ENCODE results near the gene OSBPL5.

The OSBPL5 gene

DNA sequence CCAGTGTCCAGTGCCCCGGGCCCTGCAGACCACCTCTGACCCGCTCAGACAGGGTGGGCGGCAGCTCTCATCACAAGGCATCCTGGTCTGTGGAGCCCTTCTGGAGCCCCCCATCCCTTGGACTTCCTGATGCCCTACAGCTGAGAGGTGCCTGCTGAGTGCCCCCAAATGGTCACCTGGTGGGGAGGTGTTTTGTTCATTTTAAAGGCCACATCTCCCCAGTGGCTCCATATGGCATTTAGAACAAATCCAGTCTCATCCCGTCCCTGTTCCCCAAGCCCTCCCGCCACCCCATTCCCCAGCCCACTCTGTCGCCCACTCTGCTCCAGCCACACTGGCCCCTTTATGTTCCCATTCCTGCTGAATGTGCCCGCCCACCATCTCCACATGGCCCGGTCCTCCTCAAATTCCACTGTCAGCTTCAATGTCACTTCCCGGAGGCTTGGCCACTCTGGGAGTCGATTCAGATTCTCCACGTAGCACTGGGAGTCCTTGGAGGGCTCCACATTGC is 32.8 kb downstream of the OSBPL5 start:
- H3K4me3 ChIP-seq (ENCODE audit: low read length), result no peak overlapping the region
- no peaks in the 10 kb centered on the region for H3K27me3 ChIP-seq (ENCODE audit: insufficient read depth, low read length)
- H3K9ac ChIP-seq (ENCODE audit: low read depth, low read length), result no peak overlapping the region
- H3K36me3 ChIP-seq (ENCODE audit: insufficient read depth, low read depth, low read length), result no peaks in the 10 kb centered on the region
- no peaks in the 10 kb centered on the region for H3K4me1 ChIP-seq (ENCODE audit: insufficient read depth, low read length)
- no peak overlapping the region for H3K27ac ChIP-seq (ENCODE audit: low read length)
- no peaks in the 10 kb centered on the region for H3K9me3 ChIP-seq (ENCODE audit: insufficient read depth, low read depth, low read length)

DNA sequence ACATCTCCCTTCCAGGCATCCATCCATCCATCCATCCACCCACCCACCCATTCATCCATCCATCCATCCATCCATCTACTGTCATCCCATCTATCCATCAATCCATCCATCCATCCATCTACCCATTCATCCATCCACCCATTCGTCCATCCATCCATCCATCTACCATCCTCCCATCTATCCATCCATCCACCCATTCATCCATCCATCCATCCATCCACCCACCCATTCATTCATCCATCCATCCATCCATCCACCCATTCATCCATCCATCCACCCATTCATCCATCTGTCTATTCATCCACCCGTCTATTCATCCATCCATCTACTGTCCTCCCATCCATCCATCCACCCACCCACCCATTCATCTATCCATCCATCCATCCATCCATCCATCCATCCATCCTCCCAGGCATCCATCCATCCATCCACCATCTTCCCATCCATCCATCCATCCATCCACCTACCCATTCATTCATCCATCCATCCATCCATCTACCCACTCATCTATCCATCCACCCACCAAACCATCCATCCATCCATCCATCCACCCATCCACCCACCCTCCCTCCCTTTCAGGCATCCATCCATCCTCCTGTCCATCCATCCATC is 33.7 kb downstream of the OSBPL5 start:
- no peaks in the 10 kb centered on the region for H3K27me3 ChIP-seq (ENCODE audit: insufficient read depth, low read length)
- no peak overlapping the region for H3K4me3 ChIP-seq (ENCODE audit: low read length)
- no peaks in the 10 kb centered on the region for H3K4me1 ChIP-seq (ENCODE audit: insufficient read depth, low read length)
- no peak overlapping the region for H3K9ac ChIP-seq (ENCODE audit: low read depth, low read length)
- no peak overlapping the region for H3K27ac ChIP-seq (ENCODE audit: low read length)
- no peaks in the 10 kb centered on the region for H3K36me3 ChIP-seq (ENCODE audit: insufficient read depth, low read depth, low read length)
- no peaks in the 10 kb centered on the region for H3K9me3 ChIP-seq (ENCODE audit: insufficient read depth, low read depth, low read length)

DNA sequence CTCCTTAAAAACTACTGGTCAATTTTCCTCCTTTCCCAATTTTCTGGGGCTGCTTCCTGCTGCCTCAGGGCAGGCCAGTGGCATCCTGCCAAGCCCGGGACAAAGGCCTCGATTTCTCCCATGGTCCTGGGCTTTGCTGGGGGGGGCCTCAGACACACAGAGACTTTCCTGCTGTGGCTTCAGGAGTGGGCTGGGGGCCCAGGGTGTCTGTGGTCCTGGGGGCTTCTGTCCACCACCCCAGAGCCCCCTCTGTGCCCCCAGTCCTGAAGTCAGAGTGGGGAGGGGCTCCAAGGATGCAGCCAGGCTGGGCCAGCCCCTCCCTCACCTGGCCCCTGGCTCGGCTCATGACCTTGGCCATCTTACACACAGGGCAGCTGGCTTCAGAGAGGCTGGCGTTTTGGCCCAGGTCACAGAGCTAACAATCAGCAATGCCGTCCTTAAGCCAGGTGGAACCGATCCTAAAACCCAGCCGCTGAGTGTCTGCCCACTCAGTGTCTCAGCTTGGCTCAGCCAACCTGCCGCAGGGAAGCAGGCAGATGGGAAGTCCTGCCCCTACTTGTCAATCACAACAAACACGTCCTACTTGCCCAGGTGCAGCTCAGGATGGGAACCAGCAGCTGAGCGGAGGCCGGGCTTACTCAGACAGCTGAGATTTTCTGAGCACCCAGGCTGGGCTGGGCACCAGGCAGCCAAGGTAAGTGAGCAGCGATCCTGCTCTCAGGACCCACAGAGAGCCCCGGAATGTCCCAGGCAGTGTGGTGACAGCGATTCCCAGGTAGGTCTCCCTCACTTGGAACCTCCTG is 34.6 kb downstream of the OSBPL5 start:
- no peaks in the 10 kb centered on the region for H3K36me3 ChIP-seq (ENCODE audit: insufficient read depth, low read depth, low read length)
- no peaks in the 10 kb centered on the region for H3K9me3 ChIP-seq (ENCODE audit: insufficient read depth, low read depth, low read length)
- H3K4me3 ChIP-seq (ENCODE audit: low read length), result no peak overlapping the region
- no peak overlapping the region for H3K27ac ChIP-seq (ENCODE audit: low read length)
- H3K9ac ChIP-seq (ENCODE audit: low read depth, low read length), result no peak overlapping the region
- no peaks in the 10 kb centered on the region for H3K27me3 ChIP-seq (ENCODE audit: insufficient read depth, low read length)
- H3K4me1 ChIP-seq (ENCODE audit: insufficient read depth, low read length), result no peaks in the 10 kb centered on the region

DNA sequence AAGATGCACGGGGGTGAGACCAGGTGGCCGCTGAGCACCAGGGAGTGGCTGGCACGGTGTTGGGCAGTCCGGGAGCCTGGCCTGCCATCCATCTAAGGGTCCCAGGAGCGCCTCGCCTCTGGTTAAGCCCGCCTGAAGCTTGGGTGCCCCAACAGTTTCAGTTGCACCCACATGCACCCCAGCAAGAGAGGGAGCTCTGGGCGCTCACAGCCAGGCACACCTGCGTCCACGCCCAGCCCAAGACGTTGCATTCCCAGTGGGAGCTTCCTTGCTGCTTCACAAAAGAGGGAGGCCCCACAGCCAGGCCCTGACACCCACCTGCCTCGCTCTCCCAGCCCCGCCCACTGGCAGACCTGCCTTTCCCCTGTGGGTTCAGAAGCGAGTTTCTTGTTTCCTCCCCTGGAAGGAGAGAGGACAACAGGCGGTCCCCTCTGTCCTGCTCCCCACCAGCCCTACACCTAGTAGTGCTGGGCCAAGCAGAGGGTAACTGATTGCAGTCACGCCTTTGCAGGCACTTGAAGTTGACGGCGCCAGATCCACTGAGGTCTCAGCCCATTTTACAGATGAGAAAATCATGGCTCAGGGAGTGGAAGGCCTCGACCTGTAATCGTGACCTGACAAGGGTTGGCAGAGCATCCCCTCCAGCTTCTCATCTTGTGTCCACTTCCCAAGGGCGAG is 35.4 kb downstream of the OSBPL5 start:
- Histone ChIP-seq H3K27me3 (ENCODE audit: insufficient read depth, low read length) (no peaks in the 10 kb centered on the region), H3K27ac (ENCODE audit: low read length) (no peak overlapping the region), H3K9ac (ENCODE audit: low read depth, low read length) (no peak overlapping the region), H3K4me3 (ENCODE audit: low read length) (no peak overlapping the region), H3K4me1 (ENCODE audit: insufficient read depth, low read length) (no peaks in the 10 kb centered on the region), H3K36me3 (ENCODE audit: insufficient read depth, low read depth, low read length) (no peaks in the 10 kb centered on the region), H3K9me3 (ENCODE audit: insufficient read depth, low read depth, low read length) (no peaks in the 10 kb centered on the region)

- Histone ChIP-seq H3K27ac (ENCODE audit: low read length) (no peak overlapping the region), H3K4me3 (ENCODE audit: low read length) (no peak overlapping the region), H3K27me3 (ENCODE audit: insufficient read depth, low read length) (no peaks in the 10 kb centered on the region), H3K4me1 (ENCODE audit: insufficient read depth, low read length) (no peaks in the 10 kb centered on the region), H3K36me3 (ENCODE audit: insufficient read depth, low read depth, low read length) (no peaks in the 10 kb centered on the region), H3K9ac (ENCODE audit: low read depth, low read length) (no peak overlapping the region), H3K9me3 (ENCODE audit: insufficient read depth, low read depth, low read length) (no peaks in the 10 kb centered on the region)
These were observed 35.9 kb downstream of the OSBPL5 start for GRCh38 chr11:3129181-3129590.

- no peak overlapping the region for H3K9ac ChIP-seq (ENCODE audit: low read depth, low read length)
- H3K4me3 ChIP-seq (ENCODE audit: low read length), result no peak overlapping the region
- H3K27ac ChIP-seq (ENCODE audit: low read length), result no peak overlapping the region
- H3K27me3 ChIP-seq (ENCODE audit: insufficient read depth, low read length), result no peaks in the 10 kb centered on the region
- H3K36me3 ChIP-seq (ENCODE audit: insufficient read depth, low read depth, low read length), result no peaks in the 10 kb centered on the region
- H3K4me1 ChIP-seq (ENCODE audit: insufficient read depth, low read length), result no peaks in the 10 kb centered on the region
- H3K9me3 ChIP-seq (ENCODE audit: insufficient read depth, low read depth, low read length), result no peaks in the 10 kb centered on the region
These were observed 36.5 kb downstream of the OSBPL5 start for GRCh38 chr11:3128356-3129180.

- Histone ChIP-seq H3K4me3 (ENCODE audit: low read length) (no peak overlapping the region), H3K9me3 (ENCODE audit: insufficient read depth, low read depth, low read length) (no peaks in the 10 kb centered on the region), H3K4me1 (ENCODE audit: insufficient read depth, low read length) (no peaks in the 10 kb centered on the region), H3K27ac (ENCODE audit: low read length) (no peak overlapping the region), H3K36me3 (ENCODE audit: insufficient read depth, low read depth, low read length) (no peaks in the 10 kb centered on the region), H3K9ac (ENCODE audit: low read depth, low read length) (no peak overlapping the region), H3K27me3 (ENCODE audit: insufficient read depth, low read length) (no peaks in the 10 kb centered on the region)
These were observed 37.3 kb downstream of the OSBPL5 start for GRCh38 chr11:3127706-3128355.

GRCh38 chr11:3126901-3127691 is 38.0 kb downstream of the OSBPL5 start:
- H3K4me3 ChIP-seq (ENCODE audit: low read length), result no peak overlapping the region
- H3K4me1 ChIP-seq (ENCODE audit: insufficient read depth, low read length), result no peaks in the 10 kb centered on the region
- no peak overlapping the region for H3K27ac ChIP-seq (ENCODE audit: low read length)
- no peaks in the 10 kb centered on the region for H3K9me3 ChIP-seq (ENCODE audit: insufficient read depth, low read depth, low read length)
- H3K27me3 ChIP-seq (ENCODE audit: insufficient read depth, low read length), result no peaks in the 10 kb centered on the region
- H3K9ac ChIP-seq (ENCODE audit: low read depth, low read length), result no peak overlapping the region
- H3K36me3 ChIP-seq (ENCODE audit: insufficient read depth, low read depth, low read length), result no peaks in the 10 kb centered on the region

DNA sequence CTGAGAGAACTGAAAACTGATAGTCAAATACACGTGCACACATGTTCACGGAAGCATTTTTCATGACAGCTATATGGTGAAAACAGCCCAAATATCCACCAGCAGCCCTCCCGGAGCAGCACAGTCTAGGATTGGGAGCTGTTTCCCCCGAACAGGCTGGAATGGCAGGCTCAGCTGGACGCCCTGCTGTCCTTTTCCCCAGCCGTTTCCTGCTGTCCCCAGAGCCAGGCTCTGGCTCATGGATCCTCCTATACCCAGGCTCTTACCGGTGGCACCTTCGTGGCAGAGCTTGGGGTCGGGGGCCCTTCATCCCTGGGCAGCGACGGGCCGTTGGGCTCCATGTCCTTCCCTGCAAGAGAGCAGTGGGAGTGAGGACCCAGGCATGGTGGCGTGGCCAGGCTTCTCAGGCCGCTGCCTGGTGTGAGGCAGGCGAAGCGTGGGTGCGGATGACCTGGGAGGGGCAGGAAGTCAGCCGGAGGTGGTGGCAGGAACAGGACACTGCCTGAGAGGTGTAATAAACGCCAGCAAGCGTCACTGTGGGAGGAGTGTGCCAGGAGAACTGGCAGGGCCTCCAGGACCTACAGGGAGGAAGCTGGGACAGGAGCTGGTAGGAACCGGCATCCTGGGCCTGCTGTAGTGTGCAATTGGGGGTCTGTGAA is 38.8 kb downstream of the OSBPL5 start:
- Histone ChIP-seq H3K27ac (ENCODE audit: low read length) (no peak overlapping the region), H3K9me3 (ENCODE audit: insufficient read depth, low read depth, low read length) (no peaks in the 10 kb centered on the region), H3K36me3 (ENCODE audit: insufficient read depth, low read depth, low read length) (no peaks in the 10 kb centered on the region), H3K9ac (ENCODE audit: low read depth, low read length) (no peak overlapping the region), H3K4me3 (ENCODE audit: low read length) (no peak overlapping the region), H3K4me1 (ENCODE audit: insufficient read depth, low read length) (no peaks in the 10 kb centered on the region), H3K27me3 (ENCODE audit: insufficient read depth, low read length) (no peaks in the 10 kb centered on the region)

DNA sequence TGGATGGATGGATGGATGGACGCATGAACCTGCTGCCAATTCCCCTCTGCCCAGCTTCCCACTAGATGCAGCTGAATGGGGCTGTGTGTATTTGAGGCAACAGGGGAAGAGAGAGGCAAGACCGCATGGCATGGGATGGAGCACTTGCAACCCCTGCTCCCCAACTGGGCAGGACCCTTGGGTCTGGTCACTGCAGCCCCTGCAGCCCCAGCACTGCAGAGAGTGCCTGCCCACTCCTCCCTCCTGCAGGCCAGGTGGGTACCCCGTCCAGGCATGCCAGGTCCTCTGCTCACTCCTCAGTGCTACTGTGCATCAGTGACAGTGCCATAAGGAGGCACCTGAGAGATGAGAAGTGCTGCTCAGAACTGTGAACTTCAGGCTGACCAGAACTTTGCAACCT is 40.3 kb downstream of the OSBPL5 start:
- no peak overlapping the region for H3K27ac ChIP-seq (ENCODE audit: low read length)

More for the DNA sequence above, 40.3 kb downstream of the OSBPL5 start:
- Histone ChIP-seq H3K36me3 (ENCODE audit: insufficient read depth, low read depth, low read length) (no peaks in the 10 kb centered on the region), H3K9ac (ENCODE audit: low read depth, low read length) (no peak overlapping the region), H3K4me1 (ENCODE audit: insufficient read depth, low read length) (no peaks in the 10 kb centered on the region), H3K27me3 (ENCODE audit: insufficient read depth, low read length) (no peaks in the 10 kb centered on the region), H3K4me3 (ENCODE audit: low read length) (no peak overlapping the region), H3K9me3 (ENCODE audit: insufficient read depth, low read depth, low read length) (no peaks in the 10 kb centered on the region)

Data from iPS-20b (cell line).